GM18907 (cell line): ENCODE data around the gene PARD3B.
"Not testable (repeated sequence)": the region's sequence is repeated elsewhere in the genome, so short reads cannot be mapped to it uniquely, and the experiment has no call there.

Source experiments
- ATAC-seq: cut with Tn5 transposase; IDR thresholded peaks from one replicate; pipeline ENCODE4 v1.9.1; 2021; ENCODE audit warnings: mild to moderate bottlenecking, moderate library complexity; ENCODE audit not compliant: unreplicated experiment

The PARD3B gene

DNA sequence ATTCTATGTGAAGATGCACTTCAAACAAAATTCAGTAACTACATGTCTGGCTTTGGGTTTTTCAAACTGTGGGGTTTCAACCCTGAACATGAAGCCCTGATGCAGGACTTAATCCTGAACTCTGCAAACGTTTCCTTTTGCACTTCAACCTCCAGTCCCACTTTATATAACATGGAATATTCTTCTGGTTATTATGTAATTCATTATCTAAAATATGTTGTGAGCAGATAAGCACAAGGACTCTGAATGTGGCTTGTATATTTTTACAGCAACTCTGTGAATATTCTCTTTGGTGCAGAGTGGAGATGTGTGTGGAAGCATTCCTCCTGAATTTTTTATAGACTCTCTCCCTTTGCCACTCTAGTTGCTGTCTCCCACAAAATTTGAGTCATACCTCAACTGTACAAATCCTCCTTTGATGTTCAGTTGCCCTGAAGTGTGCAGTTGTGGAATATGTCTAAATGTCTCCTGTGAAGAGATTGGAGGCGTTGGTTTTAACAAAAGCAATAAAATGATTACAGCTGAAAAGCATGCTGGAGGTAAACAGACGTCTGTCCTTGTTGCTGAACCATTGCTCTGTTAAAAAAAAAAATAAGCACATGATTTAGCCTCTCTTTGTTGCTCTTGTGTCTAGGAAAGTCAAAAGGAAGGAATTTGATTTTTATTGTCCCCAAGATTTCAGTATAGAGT lies 931.9 kb downstream of the PARD3B start:
- ATAC-seq, result no peak

DNA sequence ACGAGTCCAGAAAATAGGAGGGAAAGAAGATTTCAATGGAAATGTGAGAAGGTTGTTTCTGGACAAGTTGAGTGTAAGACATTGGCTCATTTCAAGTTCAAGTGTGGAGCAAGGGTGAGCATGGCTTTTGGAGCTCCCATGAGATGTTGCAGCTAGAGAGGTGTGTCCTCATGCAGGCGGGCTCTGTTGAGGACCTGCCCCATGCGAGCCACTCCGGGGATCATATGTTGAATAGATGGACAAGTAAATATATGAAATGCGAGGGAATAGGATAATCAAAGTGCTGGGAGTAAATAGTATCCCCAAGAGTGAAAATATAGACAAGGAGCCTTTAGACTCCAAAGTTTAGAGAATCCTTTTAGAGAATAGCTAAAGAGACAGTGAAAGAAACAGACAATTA lies 936.6 kb downstream of the PARD3B start:
- ATAC-seq, result no peak

DNA sequence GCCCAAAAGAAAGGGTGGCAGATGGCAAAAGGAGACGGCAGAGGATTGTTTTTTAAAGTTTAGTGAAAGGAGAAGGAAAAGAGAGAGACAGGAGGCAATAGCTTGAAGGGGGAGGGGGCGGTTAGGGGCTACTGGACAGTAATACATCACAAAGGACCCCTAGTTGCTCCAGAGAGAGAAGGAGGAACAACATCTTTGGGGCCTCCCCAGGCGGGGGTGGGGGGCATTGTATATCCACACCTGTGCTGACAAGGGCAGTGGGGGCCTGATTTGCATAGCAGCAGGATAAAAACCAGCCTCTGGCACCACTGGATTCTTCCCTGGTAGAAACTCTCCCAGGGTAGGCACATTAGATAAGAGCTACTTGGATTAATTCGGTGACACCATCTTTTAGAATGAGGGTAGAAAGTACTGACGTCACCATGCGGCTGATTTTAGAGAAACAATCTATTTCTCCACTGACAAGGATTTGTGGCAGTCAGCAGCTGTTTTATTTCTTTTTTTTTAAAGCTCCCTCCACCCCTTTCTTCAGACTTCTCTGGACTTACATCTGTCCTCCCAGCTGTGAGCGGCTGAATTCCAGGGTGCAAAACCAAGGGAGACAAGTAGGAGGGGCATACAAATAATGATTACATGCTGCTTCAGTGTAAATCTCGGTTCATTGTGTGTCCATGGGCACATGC lies 937.3 kb downstream of the PARD3B start:
- ATAC-seq, result no peak

DNA sequence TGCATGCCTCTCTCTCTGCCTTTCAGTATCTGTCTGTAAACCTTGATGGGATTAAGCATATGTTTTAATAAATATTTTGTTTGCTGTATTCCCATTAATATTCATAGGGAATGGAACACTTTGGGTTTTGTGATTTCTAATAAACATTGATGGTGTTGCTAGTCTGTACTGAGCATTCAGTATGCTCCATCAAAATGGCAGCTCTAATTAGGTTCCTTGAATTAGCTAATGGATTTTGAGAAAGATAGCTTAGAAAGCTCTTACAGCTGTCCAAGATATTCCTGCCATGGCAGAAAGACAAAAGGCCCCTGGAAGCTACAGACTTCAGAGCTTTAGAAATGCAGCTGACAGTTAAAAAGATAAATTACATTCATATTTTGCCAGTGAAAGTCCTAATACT lies 937.8 kb downstream of the PARD3B start:
- no peak for ATAC-seq

DNA sequence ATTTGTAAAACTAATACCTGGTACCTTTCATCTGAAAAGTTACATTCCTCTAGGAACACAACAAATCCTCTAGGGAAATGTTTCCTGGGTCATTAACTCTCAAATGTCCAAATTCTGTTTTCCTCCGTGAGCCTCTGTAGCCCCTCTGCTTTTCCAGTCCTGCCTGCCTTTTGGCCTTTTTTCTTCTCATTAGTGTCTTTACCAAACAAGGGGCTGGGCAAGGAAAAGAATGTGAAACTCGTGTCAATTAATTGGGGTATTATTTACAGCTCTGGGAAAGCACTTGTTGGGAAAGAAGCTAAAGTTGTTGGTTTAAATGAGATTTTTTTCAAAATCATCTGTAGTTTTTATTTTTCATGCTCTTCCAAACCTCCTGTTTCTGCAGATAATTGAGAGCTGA lies 938.9 kb downstream of the PARD3B start:
- no peak for ATAC-seq

DNA sequence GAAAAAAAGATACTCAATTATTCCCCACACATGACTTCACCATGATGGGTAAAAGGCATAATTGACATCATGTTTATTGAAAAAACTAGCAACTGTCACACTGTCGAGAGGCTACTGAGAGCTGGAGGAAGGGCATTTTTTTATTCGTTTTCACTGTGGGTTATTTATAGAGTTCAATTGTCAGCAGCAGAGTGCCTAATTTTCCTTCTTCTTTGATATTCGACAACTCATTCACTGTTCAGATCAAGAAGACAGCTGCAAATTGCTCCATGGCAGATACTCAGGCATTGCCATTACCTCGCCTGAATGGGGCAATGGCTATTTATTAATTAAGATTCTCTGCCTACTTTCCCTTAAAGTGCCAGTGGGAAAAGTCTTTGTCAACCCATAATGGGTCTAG lies 939.5 kb downstream of the PARD3B start:
- no peak for ATAC-seq

DNA sequence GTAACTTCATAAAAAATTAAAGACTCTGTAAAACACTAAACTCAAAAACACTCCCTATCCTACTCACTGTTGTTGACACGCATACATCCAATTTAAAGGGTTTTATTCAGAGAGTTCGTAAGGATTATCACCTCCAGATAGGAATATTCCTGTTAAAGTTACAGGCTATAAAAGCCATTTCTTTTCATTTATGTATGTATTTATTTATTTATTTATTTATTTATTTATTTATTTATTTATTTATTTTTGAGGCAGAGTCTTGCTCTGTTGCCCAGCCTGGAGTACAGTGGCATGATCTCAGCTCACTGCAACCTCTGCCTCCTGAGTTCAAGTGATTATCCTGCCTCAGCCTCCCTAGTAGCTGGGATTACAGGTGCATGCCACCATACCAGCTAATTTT lies 948.3 kb downstream of the PARD3B start:
- not testable (repeated sequence) for ATAC-seq

DNA sequence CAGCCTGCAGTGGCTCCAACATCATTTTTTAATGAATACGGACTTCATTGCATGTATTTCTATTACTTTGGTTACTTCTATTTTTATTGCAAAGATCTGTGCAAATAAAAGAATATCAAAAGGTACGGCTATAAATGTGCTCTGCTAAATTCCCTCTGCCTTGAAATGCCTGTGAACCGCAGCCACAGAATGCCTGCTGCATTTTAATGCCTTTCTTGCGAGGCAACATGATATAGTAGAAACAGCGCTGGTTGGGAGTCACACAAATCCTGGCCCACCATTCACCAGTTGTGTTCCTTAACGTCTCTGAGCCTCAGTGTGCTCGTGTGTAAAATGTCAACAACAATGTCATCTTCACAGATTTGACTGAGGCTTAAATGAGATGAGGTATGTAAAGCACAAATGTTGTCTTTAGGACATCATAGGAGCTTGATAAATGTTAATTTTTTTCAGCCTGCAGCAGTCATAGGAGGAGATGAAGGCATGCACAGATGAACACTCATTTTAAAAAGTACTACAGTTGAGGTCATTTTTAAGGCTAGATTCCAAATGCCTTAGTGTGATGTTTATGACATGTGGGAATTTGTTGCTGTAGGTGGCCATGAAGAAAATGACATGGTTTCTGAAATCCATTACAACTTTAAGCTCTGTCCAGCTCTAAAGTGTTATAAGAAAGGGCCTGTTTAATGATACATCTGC lies 949.4 kb downstream of the PARD3B start:
- ATAC-seq, result no peak

DNA sequence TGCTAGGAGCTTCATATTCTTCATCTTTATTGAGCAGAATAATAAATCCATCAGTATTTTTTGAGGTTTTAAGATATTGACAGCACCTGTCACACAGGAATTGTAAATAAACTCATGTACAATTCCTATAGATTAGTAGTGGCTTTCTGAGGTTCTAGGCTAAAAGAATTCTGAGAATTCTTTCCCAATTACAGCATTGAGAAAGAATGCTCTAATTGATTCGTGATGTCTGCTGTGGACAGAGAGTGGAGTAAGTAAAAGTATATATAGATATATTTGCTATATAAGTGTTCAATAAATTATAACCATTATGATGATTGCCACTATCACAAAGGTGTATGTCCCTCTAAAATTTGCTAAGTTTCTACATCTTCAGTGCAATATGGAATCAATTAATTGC lies 950.5 kb downstream of the PARD3B start:
- ATAC-seq, result no peak

DNA sequence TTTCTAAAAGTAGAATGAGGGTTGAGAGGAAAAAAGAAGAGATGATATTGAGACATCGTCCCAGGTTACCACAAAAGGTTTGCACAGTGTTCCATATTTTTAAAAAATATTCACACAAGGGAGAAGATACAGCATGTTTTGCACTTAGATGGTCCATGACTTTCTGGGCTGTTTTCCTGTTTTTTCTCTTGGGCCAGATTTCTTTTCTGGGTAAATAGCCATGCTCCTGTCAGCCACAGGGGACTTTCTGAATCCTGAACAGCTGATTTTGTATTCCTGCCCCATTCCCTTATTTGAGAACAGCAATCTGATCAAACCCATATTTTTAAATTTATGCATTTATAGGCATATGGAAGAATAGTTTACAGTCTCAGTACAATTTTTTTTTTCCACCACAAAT lies 951.1 kb downstream of the PARD3B start:
- no peak for ATAC-seq

DNA sequence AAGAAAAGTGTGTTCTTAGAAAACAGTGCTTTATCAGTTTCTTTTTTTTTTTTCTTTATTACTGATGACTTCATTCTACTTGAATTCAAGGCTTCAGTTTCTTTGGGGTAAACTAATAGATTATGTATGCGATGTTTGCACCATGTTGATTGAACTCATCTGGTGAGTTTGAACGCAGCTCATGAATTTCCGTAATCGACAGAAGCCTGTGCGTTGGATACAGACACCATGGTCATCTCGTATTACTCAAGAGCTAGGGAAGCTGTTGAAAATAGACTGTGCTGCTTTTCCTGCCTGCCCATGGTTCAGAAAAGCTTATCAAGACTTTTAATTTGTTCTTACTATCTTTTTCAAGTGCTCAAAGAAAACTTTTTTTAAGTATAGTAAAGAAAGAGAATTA lies 951.5 kb downstream of the PARD3B start:
- ATAC-seq, result no peak

DNA sequence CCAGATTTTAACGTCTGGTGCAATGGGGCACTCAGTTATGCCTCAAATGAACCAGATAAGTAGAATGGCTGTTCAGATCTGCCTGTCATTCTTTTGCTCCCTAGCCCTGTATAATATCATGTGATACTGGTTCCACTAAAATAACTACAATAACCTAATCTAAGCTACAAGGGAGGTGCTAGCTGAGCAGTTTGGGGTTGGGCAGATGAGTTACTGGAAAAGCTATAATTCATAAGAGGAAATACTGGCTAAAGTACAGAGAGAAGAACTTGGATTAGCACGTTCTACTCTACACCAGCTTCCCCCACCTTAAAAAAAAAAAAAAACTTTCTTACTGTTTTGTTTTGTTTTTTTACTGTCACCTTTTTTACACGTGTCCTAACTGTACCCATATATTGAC lies 953.7 kb downstream of the PARD3B start:
- no peak for ATAC-seq

DNA sequence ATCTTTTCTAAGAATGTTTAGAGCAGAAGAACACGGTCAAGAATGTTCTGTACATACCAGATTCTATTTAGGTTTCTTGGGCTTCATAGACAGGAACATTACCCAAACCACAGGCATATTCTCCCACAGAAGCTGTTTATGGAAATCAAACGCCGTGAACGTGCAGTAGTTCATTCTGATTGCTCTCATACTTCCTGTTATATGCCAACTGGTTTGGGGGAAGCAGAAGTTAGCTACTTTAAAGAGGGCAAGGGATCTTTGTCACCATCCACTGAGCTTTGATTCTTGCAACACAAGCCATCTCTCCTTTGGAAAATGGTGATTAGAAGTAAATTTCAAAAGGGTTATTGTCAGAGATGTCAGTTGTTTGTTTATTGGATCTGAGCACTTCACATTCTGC lies 954.8 kb downstream of the PARD3B start:
- ATAC-seq, result no peak

DNA sequence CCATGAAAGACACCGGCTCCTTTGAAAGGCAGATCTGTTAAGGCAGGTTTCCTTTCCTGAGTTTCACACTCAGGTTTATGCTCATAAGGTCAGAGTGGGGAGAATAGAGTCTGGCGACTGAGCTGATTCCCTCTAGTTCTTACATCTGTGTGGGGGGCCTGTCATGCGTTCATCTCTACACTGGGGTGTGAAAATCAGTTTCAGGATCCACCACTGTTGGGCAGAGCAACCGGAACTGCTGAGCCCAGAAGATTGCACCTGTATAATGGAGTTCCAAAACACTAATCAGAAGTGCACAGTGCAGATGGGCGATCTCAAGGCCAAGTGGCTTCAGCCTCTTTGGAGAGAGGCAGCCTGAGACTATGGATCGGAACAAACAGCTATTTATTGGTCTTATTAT lies 955.7 kb downstream of the PARD3B start:
- no peak for ATAC-seq

DNA sequence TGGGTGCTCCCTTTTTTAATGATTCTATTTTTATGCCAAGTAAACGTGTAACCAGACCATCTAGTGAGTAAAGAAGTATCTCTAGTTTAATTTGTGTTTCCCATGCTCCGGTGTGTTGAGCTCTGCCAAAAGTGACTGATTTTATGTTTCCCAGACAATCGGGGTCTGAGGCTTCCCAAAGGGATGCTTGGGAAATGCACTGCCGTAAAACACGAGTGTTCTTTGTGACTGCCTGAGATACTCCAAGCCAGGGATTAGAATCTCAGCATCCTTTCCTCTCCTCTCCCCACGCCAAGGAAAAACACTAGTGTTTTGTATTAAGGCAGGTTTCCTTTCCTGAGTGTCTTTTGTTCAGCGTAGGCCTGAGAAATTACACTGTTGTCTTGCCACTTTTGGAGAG lies 956.6 kb downstream of the PARD3B start:
- ATAC-seq, result no peak

DNA sequence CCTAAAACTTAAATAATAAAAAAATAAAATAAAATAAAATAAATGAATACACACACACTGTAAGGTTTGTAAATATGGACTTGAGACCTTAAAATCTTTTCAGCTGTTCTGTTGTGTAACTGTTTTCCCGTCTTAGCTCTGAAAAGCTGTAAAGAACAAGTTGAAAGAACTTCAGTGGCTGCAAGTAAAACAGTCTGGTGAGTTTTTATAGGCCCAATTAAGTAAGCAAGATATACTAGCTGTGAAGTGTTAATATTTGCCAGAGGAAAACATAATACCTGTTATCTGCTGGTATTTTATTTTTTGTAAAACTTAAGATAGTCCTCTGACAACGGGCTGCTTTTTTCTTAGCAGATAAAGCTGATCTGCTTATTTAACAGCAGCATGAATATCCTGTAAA lies 960.1 kb downstream of the PARD3B start:
- ATAC-seq, result no peak

DNA sequence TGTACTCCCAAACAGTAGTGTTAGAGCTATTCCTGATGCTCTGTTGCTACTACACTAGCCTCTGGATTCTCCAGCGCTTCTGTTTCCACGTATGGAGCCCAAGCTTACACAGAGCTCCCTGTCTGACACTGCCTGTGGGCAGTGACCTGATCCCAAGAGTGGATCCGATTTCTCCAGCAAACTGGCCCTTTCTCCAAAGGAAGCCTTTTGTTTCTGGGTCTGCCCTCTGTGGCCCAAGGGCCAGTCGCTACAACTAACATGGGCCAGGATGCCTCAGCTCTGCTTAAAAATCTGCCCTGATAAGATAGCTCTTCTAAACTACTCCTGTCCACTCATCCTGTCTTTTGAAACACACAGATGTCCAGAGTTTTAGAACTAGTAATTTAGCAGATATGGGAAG lies 964.4 kb downstream of the PARD3B start:
- no peak for ATAC-seq

DNA sequence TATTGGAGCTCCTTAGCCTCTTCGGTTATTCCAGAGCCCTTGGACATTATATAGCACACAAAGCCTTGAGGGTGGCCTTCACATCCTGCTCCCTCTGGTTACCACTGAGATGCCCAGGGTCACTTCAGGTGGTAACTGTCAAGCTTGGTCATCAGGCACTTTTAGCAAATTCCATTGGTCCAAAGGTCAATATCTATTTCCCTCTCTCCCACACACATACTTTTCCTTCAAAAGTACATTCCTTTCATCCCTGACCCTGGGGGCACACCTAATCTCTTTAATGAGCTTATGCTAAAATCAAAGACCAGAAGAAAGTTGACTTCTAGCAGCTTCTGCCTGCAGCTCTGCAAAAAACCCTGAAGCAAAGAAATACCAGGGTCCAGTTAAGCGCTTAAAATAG lies 965.1 kb downstream of the PARD3B start:
- ATAC-seq, result no peak

DNA sequence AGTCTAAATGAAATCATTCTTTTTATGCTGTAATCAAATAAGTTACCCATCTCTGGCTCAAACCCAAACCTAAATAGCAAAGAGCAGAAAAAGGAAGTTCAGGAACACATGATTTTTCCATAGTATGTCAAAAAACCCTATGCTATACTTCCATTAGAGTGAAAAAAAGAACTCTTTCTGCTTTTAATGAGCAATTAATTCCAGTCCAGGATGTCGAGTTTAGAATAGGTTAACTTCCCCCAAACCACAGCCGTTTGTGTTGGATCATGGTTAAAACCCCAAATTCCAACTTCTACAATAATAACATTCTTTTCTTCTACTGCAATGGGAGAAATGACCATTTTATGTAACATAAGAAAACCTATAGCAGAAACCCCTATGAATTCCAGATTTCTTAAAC lies 965.9 kb downstream of the PARD3B start:
- ATAC-seq, result no peak

DNA sequence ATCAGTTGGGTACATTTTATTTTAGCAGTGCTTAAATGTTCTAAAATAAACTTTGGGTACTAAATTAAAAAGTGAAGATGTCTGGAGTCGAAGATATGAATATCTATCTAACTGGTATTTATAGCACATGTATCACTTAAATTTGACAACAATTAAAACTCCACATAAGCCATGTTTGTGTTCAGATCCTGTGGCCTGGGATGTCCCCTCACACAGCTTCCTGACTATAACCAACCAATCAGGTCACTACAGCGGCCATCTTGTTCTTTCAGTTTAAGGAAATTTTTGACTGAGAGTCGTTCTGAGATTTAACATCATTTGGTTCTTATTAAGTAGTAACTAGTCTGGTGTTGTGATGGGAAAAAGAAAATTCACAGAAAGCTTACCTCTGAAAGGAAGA lies 966.4 kb downstream of the PARD3B start:
- no peak for ATAC-seq

DNA sequence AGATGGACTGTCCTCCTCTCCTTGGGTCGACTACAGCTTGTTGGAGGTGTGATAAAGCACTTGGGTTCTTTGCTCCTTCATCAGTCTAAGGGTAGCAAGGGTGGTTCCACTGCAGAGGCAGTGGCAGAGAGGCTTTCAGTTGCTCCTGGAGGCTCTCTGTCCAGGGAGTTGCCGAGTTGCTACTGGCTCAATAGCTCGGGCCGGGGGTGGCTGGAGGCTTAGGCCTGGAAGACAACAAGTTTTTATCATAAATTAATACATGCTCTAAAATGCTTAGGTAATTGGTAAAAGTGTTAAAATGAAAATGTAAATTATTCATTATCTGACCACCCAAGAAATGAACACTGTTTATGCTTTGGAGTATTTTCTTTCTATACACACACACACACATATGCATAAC lies 975.0 kb downstream of the PARD3B start:
- ATAC-seq, result no peak

DNA sequence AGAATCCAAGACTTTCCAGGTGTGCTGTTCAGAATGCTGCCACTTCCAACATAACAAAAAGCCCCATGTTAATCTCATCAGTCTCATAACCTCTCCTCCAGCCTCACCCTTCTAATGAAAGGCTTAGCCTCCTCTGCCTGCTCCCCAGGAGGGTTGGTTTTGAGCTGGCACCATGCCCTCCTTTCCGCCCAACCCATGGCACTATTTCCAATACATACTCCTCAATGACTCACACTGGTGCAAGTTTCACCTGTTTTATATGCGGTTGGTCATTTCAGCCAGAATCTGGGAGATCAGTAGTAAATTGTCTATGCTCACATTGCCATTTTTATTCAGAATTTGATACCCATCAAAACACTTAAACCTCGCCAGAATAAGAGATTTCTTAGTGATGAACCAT lies 979.4 kb downstream of the PARD3B start:
- ATAC-seq, result no peak
